Measurements from ENCODE around the gene PSMB9. TPM values are rescaled to one million over a fixed set of nuclear protein-coding genes. Genes with fewer than 3 reads are reported as not detected.

The PSMB9 gene
- total and polyA plus RNA-seq, 2 of the 4 experiments (the other 2 are of a cell fraction), result 9.0 to 12.8 TPM

- CTCF ChIA-PET, result no interaction called here
- ATAC-seq (ENCODE audit: low read depth), result peak; percentile 2
- POLR2A ChIA-PET (ENCODE audit: unreplicated experiment), result interaction anchor here (0.5 kb wide), 1 partner anchor 10 kb away, joined by 4 read pairs; the partner anchor contains the start of gene TAP1
Observed at GRCh38 chr6:32843331-32843978, 10.5 kb upstream of the PSMB9 start.

More at GRCh38 chr6:32843331-32843978, 10.5 kb upstream of the PSMB9 start:
- peak overlapping the region; percentile 73 for H3K4me3 ChIP-seq (ENCODE audit: insufficient read depth, low read depth, low read length)
- peak overlapping the region; percentile 66 for H2AK5ac ChIP-seq (ENCODE audit: low read depth, low read length)
- intact Hi-C loops (cut with micrococcal nuclease), result no loop called here
- H3K4me2 ChIP-seq (ENCODE audit: low read depth, low read length), result peak overlapping the region; percentile 81
- H3K79me1 ChIP-seq (ENCODE audit: low read depth in 1 of 2, low read length in 2 of 2), result peaks cover 0 to 25% of the 10 kb centered on the region in 2 experiments; a peak in 2 of 4 replicates
- peak overlapping the region; percentile 87 for H4K91ac ChIP-seq (ENCODE audit: insufficient read depth, low read depth, low read length)
- H3K23ac ChIP-seq (ENCODE audit: low read depth, low read length), result peak overlapping the region; percentile 97
- peak overlapping the region; percentile 57 for H4K5ac ChIP-seq (ENCODE audit: low read depth, low read length)
- H2AFZ ChIP-seq (replicated peaks; ENCODE audit: low read length, poor library complexity), result peak overlapping the region; percentile 94
- peak overlapping the region; percentile 98 for H3K14ac ChIP-seq (replicated peaks; ENCODE audit: low read depth, low read length)
- H3K56ac ChIP-seq (ENCODE audit: extremely low read depth, insufficient read depth, low read length), result peak overlapping the region; percentile 88
- H3K18ac ChIP-seq (ENCODE audit: low read depth, low read length), result peak overlapping the region; percentile 50
- peak overlapping the region; percentile 98 for H2AK9ac ChIP-seq (replicated peaks; ENCODE audit: low read depth, low read length, poor library complexity)
- BruUV-seq (replicated peaks), result no TSS peak
- peak overlapping the region; percentile 31 to 92 for H4K8ac ChIP-seq (ENCODE audit: low read depth in 2 of 2, low read length in 2 of 2)
- 0 out of 2 replicates have a peak overlapping the region, but pooled peaks have one; percentile 68 for H2BK20ac ChIP-seq (ENCODE audit: low read depth, low read length)
- dilution Hi-C loops (cut with HindIII; ENCODE audit: low sequenced_read_pairs, unreplicated experiment), result no loop called here
- peaks cover 20% of the 10 kb centered on the region for H3K36me3 ChIP-seq (ENCODE audit: control insufficient read depth, insufficient read depth, low read length)
- H3K9me3 ChIP-seq (ENCODE audit: control insufficient read depth, insufficient read depth, low read length), result no peaks in the 10 kb centered on the region
- peak overlapping the region; percentile 50; the same call in 1 of the 3 replicates for H2BK15ac ChIP-seq (ENCODE audit: low read depth, low read length)
- TF ChIP-seq MXI1 (IDR thresholded peaks at IDR 0.05; ENCODE audit: borderline replicate concordance, low read depth, low read length), result no peak
- TF ChIP-seq MAFK (IDR thresholded peaks at IDR 0.05; ENCODE audit: low read depth, low read length), result no peak
- TF ChIP-seq NFE2L2 (IDR thresholded peaks at IDR 0.05; ENCODE audit: low read depth, low read length), result no peak
- TF ChIP-seq RCOR1 (IDR thresholded peaks at IDR 0.05; ENCODE audit: insufficient replicate concordance, low read length), result no peak
- TF ChIP-seq FOS (IDR thresholded peaks at IDR 0.05; ENCODE audit: low read depth, low read length), result no peak
- TF ChIP-seq ELK1 (IDR thresholded peaks at IDR 0.05; ENCODE audit: borderline replicate concordance, low read depth, low read length), result no peak
- TF ChIP-seq POLR2A (IDR thresholded peaks at IDR 0.05; ENCODE audit: low read depth, low read length), result no peak
- TF ChIP-seq SMC3 (IDR thresholded peaks at IDR 0.05; ENCODE audit: low read depth, low read length), result no peak
- TF ChIP-seq USF2 (IDR thresholded peaks at IDR 0.05; ENCODE audit: low read depth, low read length), result no peak
- peak overlapping the region; percentile 90 for H2BK120ac ChIP-seq (ENCODE audit: low read depth, low read length)
- H4K20me1 ChIP-seq (ENCODE audit: insufficient read depth, low read length), result no peaks in the 10 kb centered on the region
- peak overlapping the region; percentile 98 for H3K4ac ChIP-seq (ENCODE audit: low read depth, low read length)
- DNase-seq, result no peak
- 2% methylated on average over 25 of the region's 28 CpGs; no CpG with 5 or more reads in 1 of the 2 experiments for WGBS, 2 experiments (ENCODE audit: extremely low coverage in 2 of 2, insufficient read length in 1 of 2)
- H3K27ac ChIP-seq (ENCODE audit: insufficient read depth, low read length), result peak overlapping the region; percentile 67
- peak overlapping the region; percentile 74 for H2BK5ac ChIP-seq (ENCODE audit: low read depth, low read length, poor library complexity, severe bottlenecking)
- H3K9ac ChIP-seq (ENCODE audit: low read depth, low read length), result peak overlapping the region; percentile 81
- in situ Hi-C loops (cut with MboI; ENCODE audit: low sequenced_read_pairs), result no loop called here
- H3K27me3 ChIP-seq (ENCODE audit: control insufficient read depth, insufficient read depth, low read length), result no peaks in the 10 kb centered on the region
- H3K9me1 ChIP-seq (ENCODE audit: insufficient read depth, low read length), result peaks cover 9% of the 10 kb centered on the region; the same call in 1 of the 2 replicates
- H3K4me1 ChIP-seq (ENCODE audit: control insufficient read depth, insufficient read depth, low read length), result 0 out of 2 replicates have a peak, but pooled peaks cover 2% of the 10 kb centered on the region

Data from IMR-90 (cell line).